Ovary (tissue), 9 donors: ENCODE measurements around the gene IMPDH2. TPM values are rescaled to one million over a fixed set of nuclear protein-coding genes. Genes with fewer than 3 reads are reported as not detected.

Experiments
- DNase-seq, 5 donors: peaks; one replicate each; pipeline ENCODE4 v3.0.0-alpha.2; 2019 to 2020
- H3K27ac ChIP-seq, 2 donors: fragments of 200-600 bp; one replicate each; pipeline versions ENCODE4 v1.5.1 to v1.8.0; 2019 to 2022
- H3K27me3 ChIP-seq: fragments of 200-600 bp; one replicate; pipeline ENCODE4 v1.8.0; 2022
- H3K36me3 ChIP-seq: fragments of 200-600 bp; sonication (generic); one replicate; pipeline ENCODE4 v1.5.1; 2019
- H3K4me1 ChIP-seq: one replicate; pipeline ENCODE4 v1.8.1; 2013; ENCODE audit warnings: mild to moderate bottlenecking, moderate library complexity; ENCODE audit not compliant: insufficient read depth
- H3K4me3 ChIP-seq: fragments of 200-600 bp; sonication (generic); one replicate; pipeline ENCODE4 v1.5.1; 2017
- H3K9me3 ChIP-seq, 2 donors: fragments of 200-600 bp in 1 of 2; sonication (generic) in 1 of 2; one replicate each; pipeline versions ENCODE4 v1.5.1 to v1.8.1; 2013 to 2019; ENCODE audit warnings: mild to moderate bottlenecking in 1 of 2, moderate library complexity in 1 of 2
- CTCF ChIP-seq, 3 donors: fragments of 450-650 bp in 2 of 3; fragments of 200-600 bp in 1 of 3; IDR thresholded peaks; one replicate each; pipeline versions ENCODE4 v1.5.1 to v1.8.0; 2016 to 2022; ENCODE audit warnings: antibody characterized with exemption in 3 of 3, mild to moderate bottlenecking in 1 of 3
- EP300 ChIP-seq: sonication (generic); formaldehyde crosslinking; IDR thresholded peaks from one replicate; pipeline ENCODE4 v1.6.1; 2017; ENCODE audit warnings: antibody characterized with exemption
- POLR2A ChIP-seq: fragments of 450-650 bp; IDR thresholded peaks from one replicate; pipeline ENCODE4 v1.6.1; 2017; ENCODE audit warnings: antibody characterized with exemption, mild to moderate bottlenecking, moderate library complexity
- WGBS, 3 donors: extraction: QIAGEN DNeasy Blood & Tissue Kit in 1 of 3; methylation state at CpG; one replicate each; pipeline versions ENCODE4 v1.1.5 to v1.1.7; 2013 to 2017; 5-methylcytosine and 5-hydroxymethylcytosine counted together
- intact Hi-C, 4 donors: fragments of 100-400 bp; cut with DNase I; formaldehyde crosslinking; loops; one replicate each; pipeline versions ENCODE4 v1.11.0 to v1.15.1; 2022 to 2023
- polyA plus RNA-seq, 2 donors: library from polyadenylated mRNA; stranded (reverse); fragments of 200-250 nt in 1 of 2; fragments of 350-450 nt in 1 of 2; fragmentation: Illumina TruSeq in 1 of 2; extraction: RNeasy Lipid Tissue Mini Kit (QIAGEN cat#74804) in 1 of 2; gene quantifications; one replicate each; pipeline ENCODE4 v1.2.3, GENCODE V29; 2013 to 2014
- total RNA-seq, 7 donors: library from RNA; depleted of rRNA in 2 of 7; stranded (reverse); fragments of >200 nt in 2 of 7; fragmentation: NEBNext Ultra II Directional in 3 of 7; extraction: Animal tissue kit (Norgen Biotek cat#: 25700) in 3 of 7; gene quantifications; one replicate each; pipeline versions ENCODE4 v1.1.0 to v1.2.4, GENCODE V29; 2016 to 2023
- donor health status: DM: no; HTN: no; CAD: no; lungs with moderate emphysema.
- donor health status: DM: no; HTN: no; CAD: no.
- donor health status: Bipolar disorder and iron deficiency.
- donor health status: DM: yes; HTN: yes; CAD: no.
- donor health status: DM: no; HTN: no; CAD: no.
- donor health status: DM: yes; HTN: yes; CAD: no.

IMPDH2 gene
- total and polyA plus RNA-seq, 9 donors: 264 to 523 (median 381) TPM

- intact Hi-C loops: loop anchor here in 1 of 4 donors (10.0 kb wide), 1 partner anchor 107 kb away; the partner anchor contains the start of gene ARIH2
- H3K4me1 ChIP-seq: peaks cover 12% of the 10 kb centered on the region
- no peaks in the 10 kb centered on the region for H3K9me3 ChIP-seq
- no peaks in the 10 kb centered on the region for H3K27me3 ChIP-seq
- no peaks in the 10 kb centered on the region for H3K36me3 ChIP-seq
- 0 to 1% (median 0%) methylated on average over 32 to 83 of the region's 83 CpGs for WGBS, 3 donors
- H3K27ac ChIP-seq: peak within 1 kb of the TSS; percentile 97 to 98
- no peak for TF ChIP-seq EP300
- TF ChIP-seq CTCF (IDR thresholded peaks at IDR 0.05): peak; percentile 99
- TF ChIP-seq POLR2A: peak; percentile 95
- peak; percentile 90 to 95 (median 93) for DNase-seq
- H3K4me3 ChIP-seq: peak within 1 kb of the TSS; percentile 94
Observed at GRCh38 chr3:49021813-49022687, 7.1 kb downstream of the IMPDH2 start, which contains the start of gene NDUFAF3. Gene NDUFAF3 (plus strand): TSS chr3:49022121. CDS start chr3:49022145, 24 bp downstream.

- no peaks in the 10 kb centered on the region for H3K27me3 ChIP-seq
- H3K4me1 ChIP-seq: peaks cover 12% of the 10 kb centered on the region
- DNase-seq: peak; percentile 99 to 100 (median 100)
- peak overlapping the region; percentile 94 for H3K4me3 ChIP-seq
- H3K9me3 ChIP-seq: no peaks in the 10 kb centered on the region
- intact Hi-C loops: loop anchor here in 1 of 4 donors (10.0 kb wide), 1 partner anchor 107 kb away; the partner anchor contains the start of gene ARIH2
- 0 to 1% (median 0%) methylated on average over 52 to 60 of the region's 60 CpGs for WGBS, 3 donors
- TF ChIP-seq EP300 (no peak), POLR2A (peak; percentile 92)
- no peaks in the 10 kb centered on the region for H3K36me3 ChIP-seq
- peak overlapping the region; percentile 97 to 98 for H3K27ac ChIP-seq
Observed at GRCh38 chr3:49021213-49021812, 7.9 kb downstream of the IMPDH2 start.

- DNase-seq: peak in 4 of 5 donors; percentile 50 to 70 (median 62)
- H3K27me3 ChIP-seq: no peaks in the 10 kb centered on the region
- no peaks in the 10 kb centered on the region for H3K36me3 ChIP-seq
- no peaks in the 10 kb centered on the region for H3K9me3 ChIP-seq
- WGBS, 3 donors: 2 to 3% (median 3%) methylated on average over 50 to 51 of the region's 51 CpGs
- peak overlapping the region; percentile 70 to 98 for H3K27ac ChIP-seq
- intact Hi-C loops: loop anchor here in 1 of 4 donors (10.0 kb wide), 1 partner anchor 106 kb away; the partner anchor contains the start of gene ARIH2
- H3K4me1 ChIP-seq: peaks cover 10% of the 10 kb centered on the region
- no peak for TF ChIP-seq EP300
- TF ChIP-seq CTCF (IDR thresholded peaks at IDR 0.05): no peak
- TF ChIP-seq POLR2A: no peak
- peak overlapping the region; percentile 94 for H3K4me3 ChIP-seq
Observed at GRCh38 chr3:49020330-49021212, 8.6 kb downstream of the IMPDH2 start.

- Histone ChIP-seq H3K4me3 (peak overlapping the region; percentile 94), H3K36me3 (no peaks in the 10 kb centered on the region), H3K9me3 (no peaks in the 10 kb centered on the region), H3K4me1 (peaks cover 10% of the 10 kb centered on the region), H3K27me3 (no peaks in the 10 kb centered on the region), H3K27ac (no peak overlapping the region)
- WGBS, 3 donors: 45 to 57% (median 49%) methylated on average over 12 of the region's 12 CpGs
- TF ChIP-seq POLR2A (no peak), CTCF (IDR thresholded peaks at IDR 0.05) (no peak), EP300 (no peak)
- peak in 2 of 5 donors; percentile 30 to 40 for DNase-seq
- intact Hi-C loops: loop anchor here in 1 of 4 donors (10.0 kb wide), 1 partner anchor 105 kb away; the partner anchor contains the start of gene ARIH2
Observed at GRCh38 chr3:49019941-49020329, 9.3 kb downstream of the IMPDH2 start.
